Activated CD8-positive, alpha-beta T cell treated with anti-CD3 and anti-CD28 coated beads for 36 hours (primary cell): Measurements from ENCODE around the gene SRPX2. TPM values are rescaled to one million over a fixed set of nuclear protein-coding genes. Genes with fewer than 3 reads are reported as not detected.

ENCODE experiments used
- ATAC-seq: fragments of 200-7000 bp; cut with Tn5 transposase; one replicate; pipeline ENCODE4 v1.10.0; 2021; ENCODE audit warnings: mild to moderate bottlenecking, moderate library complexity
- CTCF ChIA-PET: fragments of 350-600 bp; sonication (Branson Sonifier 250); formaldehyde crosslinking; loops from one replicate; lab custom pipeline; 2021; ENCODE audit warnings: antibody characterized with exemption; lab: Charles Lee
- POLR2A ChIA-PET: fragments of 350-600 bp; sonication (Branson Sonifier 250); formaldehyde crosslinking; loops from one replicate; lab custom pipeline; 2021; ENCODE audit warnings: antibody characterized with exemption; lab: Charles Lee
- DNase-seq: peaks from one replicate; pipeline ENCODE4 v3.0.0-alpha.2; 2020
- H3K27ac Mint-ChIP-seq: one replicate; pipeline ENCODE4 v1.8.0; 2021; ENCODE audit warnings: mild to moderate bottlenecking, mixed read lengths
- H3K27me3 Mint-ChIP-seq: one replicate; pipeline ENCODE4 v1.8.0; 2021; ENCODE audit warnings: mixed read lengths
- H3K36me3 Mint-ChIP-seq: one replicate; pipeline ENCODE4 v1.8.0; 2021; ENCODE audit warnings: low read depth, mixed read lengths
- H3K4me1 Mint-ChIP-seq: one replicate; pipeline ENCODE4 v1.8.0; 2021; ENCODE audit warnings: low read depth, mixed read lengths
- H3K4me3 Mint-ChIP-seq: one replicate; pipeline ENCODE4 v1.8.0; 2021; ENCODE audit warnings: mild to moderate bottlenecking, moderate library complexity, mixed read lengths
- H3K9me3 Mint-ChIP-seq: one replicate; pipeline ENCODE4 v1.8.0; 2021; ENCODE audit warnings: mixed read lengths
- CTCF ChIP-seq: fragments of 200-600 bp; IDR thresholded peaks from one replicate; pipeline ENCODE4 v1.8.0; 2022; ENCODE audit warnings: antibody characterized with exemption, mild to moderate bottlenecking
- intact Hi-C: fragments of 100-400 bp; cut with micrococcal nuclease; formaldehyde crosslinking; loops from one replicate; pipeline ENCODE4 v1.10.0; 2022
- total RNA-seq, 2 experiments: library from RNA; stranded (reverse); gene quantifications; one replicate each; pipeline ENCODE4 v1.2.3, GENCODE V29; 2021

Gene SRPX2
- total RNA-seq, 2 experiments from 2014 or later: not detected

DNA sequence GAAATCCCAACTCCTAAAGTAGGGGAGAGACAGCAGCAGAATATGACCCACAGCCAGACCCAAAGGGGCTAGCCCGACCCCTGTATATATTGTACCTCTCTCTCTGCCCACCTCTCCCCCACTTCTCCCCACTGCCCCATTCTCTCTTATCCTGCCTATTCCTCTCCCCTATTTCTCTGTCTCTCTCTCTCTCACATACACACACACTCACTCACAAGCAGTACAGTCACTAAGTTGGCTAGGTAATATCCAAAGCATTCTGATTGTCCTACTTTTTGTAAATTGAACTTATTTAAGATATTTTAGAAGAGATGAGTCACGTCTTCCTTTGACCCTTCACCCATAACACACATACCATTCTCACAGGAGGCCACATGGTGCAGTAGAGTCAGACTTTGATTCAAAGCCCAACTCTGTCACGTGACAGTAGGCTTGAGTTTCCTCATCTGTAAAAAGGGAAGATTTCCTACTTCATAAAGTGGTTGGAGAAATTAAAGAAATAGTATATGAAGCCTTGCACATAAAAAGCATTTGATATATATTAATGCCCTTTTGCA, 29.5 kb downstream of the SRPX2 start:
- Mint-ChIP-seq H3K4me1 (peaks cover 4% of the 10 kb centered on the region), H3K9me3 (no peaks in the 10 kb centered on the region), H3K36me3 (no peaks in the 10 kb centered on the region), H3K27ac (no peak overlapping the region), H3K27me3 (no peaks in the 10 kb centered on the region), H3K4me3 (no peak overlapping the region)
- POLR2A ChIA-PET: no interaction called here
- no peak for ATAC-seq
- no peak for TF ChIP-seq CTCF
- CTCF ChIA-PET: interaction anchor here (3.4 to 5.9 kb wide), 2 partner anchors 13 to 96 kb away, joined by 19 to 44 read pairs; no protein-coding TSS in a partner anchor
- intact Hi-C loops: no loop called here
- no peak for DNase-seq

DNA sequence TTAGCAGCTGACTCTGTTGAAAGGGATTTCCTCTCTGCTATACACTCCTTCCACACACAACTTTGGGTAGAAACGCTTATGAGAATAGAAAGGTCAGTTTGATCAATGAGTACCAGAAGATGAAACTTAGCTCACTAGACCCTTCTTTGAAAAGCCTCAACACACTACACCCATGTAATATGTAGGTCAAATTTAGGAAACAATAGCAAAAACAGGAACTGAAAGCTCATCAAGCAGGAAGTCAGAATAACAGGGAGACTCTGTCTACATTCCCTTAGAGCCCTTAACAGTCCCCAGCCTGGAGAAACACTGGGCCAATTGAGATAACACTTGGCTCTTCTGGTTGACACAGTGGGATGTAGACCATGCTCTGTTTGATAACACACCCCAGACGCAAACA, 30.7 kb downstream of the SRPX2 start:
- ATAC-seq (no peak), DNase-seq (no peak)
- Mint-ChIP-seq H3K4me3 (no peak overlapping the region), H3K4me1 (peaks cover 4% of the 10 kb centered on the region), H3K27ac (no peak overlapping the region), H3K27me3 (no peaks in the 10 kb centered on the region), H3K9me3 (no peaks in the 10 kb centered on the region), H3K36me3 (no peaks in the 10 kb centered on the region)
- TF ChIP-seq CTCF: no peak
- POLR2A ChIA-PET: no interaction called here
- CTCF ChIA-PET: interaction anchor here (0.9 to 5.9 kb wide), 3 partner anchors 9 to 94 kb away, joined by 3 to 44 read pairs (median 9); no protein-coding TSS in a partner anchor
- intact Hi-C loops: no loop called here

DNA sequence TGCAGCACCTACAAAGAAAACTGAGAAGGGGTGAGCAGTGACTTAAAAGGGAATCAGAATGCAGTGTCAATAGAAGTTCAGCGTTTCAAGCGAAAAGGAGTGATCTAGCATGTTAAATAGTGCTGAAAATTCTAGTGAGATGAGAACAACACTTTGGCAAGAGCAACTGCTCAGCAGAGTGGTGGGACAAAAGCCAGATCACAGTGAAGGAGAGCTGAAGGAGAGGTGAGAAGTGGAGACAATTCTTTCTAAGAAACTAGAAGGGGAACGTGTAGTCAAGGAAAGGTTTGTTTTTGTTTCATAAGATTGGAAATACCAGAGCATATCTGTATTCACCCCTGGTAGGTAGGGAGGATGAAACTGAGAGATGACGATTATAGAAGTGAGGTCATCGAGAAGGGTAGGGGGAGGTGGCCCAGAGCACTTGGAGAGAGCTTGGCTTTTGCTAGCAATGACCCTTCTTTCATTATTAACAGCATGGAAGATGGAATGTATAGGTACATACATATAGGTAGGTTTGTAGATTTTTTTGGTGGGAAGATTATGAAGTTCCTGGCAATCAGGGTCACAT, 33.7 kb downstream of the SRPX2 start:
- CTCF ChIA-PET: interaction anchor here (1.2 to 3.3 kb wide), 2 partner anchors 91 to 132 kb away, joined by 3 to 21 read pairs; no protein-coding TSS in a partner anchor
- Mint-ChIP-seq H3K4me3 (no peak overlapping the region), H3K9me3 (no peaks in the 10 kb centered on the region), H3K4me1 (peaks cover 4% of the 10 kb centered on the region), H3K36me3 (no peaks in the 10 kb centered on the region), H3K27me3 (no peaks in the 10 kb centered on the region), H3K27ac (no peak overlapping the region)
- intact Hi-C loops: no loop called here
- POLR2A ChIA-PET: no interaction called here
- no peak for DNase-seq
- no peak for ATAC-seq
- no peak for TF ChIP-seq CTCF

DNA sequence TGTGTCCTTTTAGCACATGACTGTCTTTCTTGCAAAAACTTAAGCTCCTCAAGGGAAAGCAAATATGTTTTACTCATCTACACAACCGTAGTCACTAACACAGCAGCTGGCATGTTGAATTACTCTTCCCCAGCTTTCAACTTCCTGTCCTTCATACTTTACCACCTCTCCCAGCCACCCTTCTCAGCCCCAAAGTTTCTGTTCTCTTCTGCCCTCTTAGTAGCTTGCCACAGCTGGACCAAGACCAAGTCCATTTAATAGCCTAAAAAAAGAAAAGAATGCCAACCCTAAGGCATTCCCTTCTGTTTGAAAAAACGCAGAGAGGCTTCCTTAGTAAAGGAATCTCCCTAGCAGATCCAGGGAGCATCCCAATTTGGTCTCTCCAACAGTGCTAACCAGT, 36.8 kb downstream of the SRPX2 start:
- no peaks in the 10 kb centered on the region for H3K36me3 Mint-ChIP-seq
- H3K27me3 Mint-ChIP-seq: no peaks in the 10 kb centered on the region
- no peaks in the 10 kb centered on the region for H3K9me3 Mint-ChIP-seq
- CTCF ChIA-PET: interaction anchor here (2.0 to 9.6 kb wide), 2 partner anchors 9 to 88 kb away, joined by 6 to 172 read pairs; no protein-coding TSS in a partner anchor
- ATAC-seq (no peak), DNase-seq (no peak)
- intact Hi-C loops: no loop called here
- H3K27ac Mint-ChIP-seq: no peak overlapping the region
- POLR2A ChIA-PET: no interaction called here
- no peak overlapping the region for H3K4me3 Mint-ChIP-seq
- H3K4me1 Mint-ChIP-seq: no peaks in the 10 kb centered on the region
- no peak for TF ChIP-seq CTCF

- Mint-ChIP-seq H3K27me3 (no peaks in the 10 kb centered on the region), H3K36me3 (no peaks in the 10 kb centered on the region), H3K4me3 (no peak overlapping the region), H3K9me3 (no peaks in the 10 kb centered on the region), H3K4me1 (peaks cover 2% of the 10 kb centered on the region), H3K27ac (no peak overlapping the region)
- ATAC-seq: no peak
- no peak for TF ChIP-seq CTCF
- POLR2A ChIA-PET: no interaction called here
- intact Hi-C loops: no loop called here
- no peak for DNase-seq
- CTCF ChIA-PET: interaction anchor here (2.0 to 9.6 kb wide), 2 partner anchors 10 to 87 kb away, joined by 6 to 172 read pairs; no protein-coding TSS in a partner anchor
These were observed 37.6 kb downstream of the SRPX2 start for GRCh38 chrX:100681599-100681998.
